CD14-positive monocyte (primary cell): ENCODE measurements around the gene THSD7A. TPM values are rescaled to one million over a fixed set of nuclear protein-coding genes. Genes with fewer than 3 reads are reported as not detected.

Source experiments
- DNase-seq, 3 donors: peaks; one replicate each; pipeline ENCODE4 v3.0.0-alpha.2; 2011 to 2022
- H2AFZ ChIP-seq: 2 replicates; pipeline ENCODE4 v1.6.0; 2012; ENCODE audit warnings: mild to moderate bottlenecking, low read depth, low read length, inconsistent platforms; ENCODE audit not compliant: insufficient read depth, poor library complexity, severe bottlenecking
- H3K27ac ChIP-seq, 2 donors: 1 replicate in 1 of 2; 2 replicates in 1 of 2; pipeline ENCODE4 v1.5.1; 2012 to 2013; ENCODE audit warnings: low read length in 2 of 2, control low read depth in 1 of 2, inconsistent platforms in 1 of 2, low read depth in 1 of 2, mild to moderate bottlenecking in 1 of 2
- H3K27me3 ChIP-seq, 2 donors: one replicate each; pipeline versions ENCODE4 v1.6.0 to v1.6.1; 2011 to 2013; ENCODE audit warnings: low read length in 2 of 2; ENCODE audit not compliant: control insufficient read depth in 2 of 2, insufficient read depth in 2 of 2
- H3K36me3 ChIP-seq, 2 donors: replicated peaks in 1 of 2; 1 replicate in 1 of 2; 2 replicates in 1 of 2; pipeline versions ENCODE4 v1.5.1 to v1.6.1; 2012 to 2013; ENCODE audit warnings: low read length in 2 of 2, control low read depth in 1 of 2, inconsistent platforms in 1 of 2, mild to moderate bottlenecking in 1 of 2; ENCODE audit not compliant: insufficient read depth in 2 of 2, control insufficient read depth in 1 of 2
- H3K4me1 ChIP-seq, 2 donors: 1 replicate in 1 of 2; 2 replicates in 1 of 2; pipeline versions ENCODE4 v1.5.1 to v1.6.1; 2012 to 2013; ENCODE audit warnings: low read length in 2 of 2, control low read depth in 1 of 2, inconsistent platforms in 1 of 2, mild to moderate bottlenecking in 1 of 2, moderate library complexity in 1 of 2; ENCODE audit not compliant: insufficient read depth in 2 of 2, control insufficient read depth in 1 of 2
- H3K4me2 ChIP-seq: replicated peaks from 2 replicates; pipeline ENCODE3; 2012; ENCODE audit warnings: low read length, moderate library complexity, mild to moderate bottlenecking; ENCODE audit not compliant: poor library complexity, severe bottlenecking; ENCODE audit errors: extremely low read depth
- H3K4me3 ChIP-seq, 3 experiments: fragments of 200-600 bp in 1 of 3; sonication (generic) in 1 of 3; replicated peaks in 1 of 3; 1 replicate in 2 of 3; 2 replicates in 1 of 3; pipeline ENCODE4 v1.5.1; 2011 to 2013; ENCODE audit warnings: low read length in 3 of 3, mild to moderate bottlenecking in 3 of 3, control low read depth in 2 of 3, low read depth in 2 of 3, inconsistent platforms in 1 of 3, moderate library complexity in 1 of 3
- H3K79me2 ChIP-seq: 2 replicates; pipeline ENCODE4 v1.6.0; 2012; ENCODE audit warnings: mild to moderate bottlenecking, control low read depth, inconsistent platforms, low read length, moderate library complexity; ENCODE audit not compliant: insufficient read depth
- H3K9ac ChIP-seq: 2 replicates; pipeline ENCODE4 v1.6.0; 2017; ENCODE audit warnings: low read length, mild to moderate bottlenecking; ENCODE audit not compliant: insufficient read depth, poor library complexity, severe bottlenecking
- H3K9me3 ChIP-seq, 2 donors: replicated peaks in 1 of 2; 1 replicate in 1 of 2; 2 replicates in 1 of 2; pipeline versions ENCODE4 v1.5.1 to v1.6.1; 2012 to 2013; ENCODE audit warnings: low read length in 2 of 2, control low read depth in 1 of 2; ENCODE audit not compliant: control insufficient read depth in 1 of 2, insufficient read depth in 1 of 2
- H4K20me1 ChIP-seq: 2 replicates; pipeline ENCODE4 v1.6.0; 2012; ENCODE audit warnings: mild to moderate bottlenecking, low read length, control low read depth, moderate library complexity; ENCODE audit not compliant: insufficient read depth
- H3K27ac Mint-ChIP-seq, 7 donors: one replicate each; pipeline ENCODE4 v1.8.0; 2020; ENCODE audit warnings: mild to moderate bottlenecking in 7 of 7, mixed read lengths in 7 of 7, moderate library complexity in 6 of 7, inconsistent platforms in 2 of 7
- H3K27me3 Mint-ChIP-seq, 3 donors: one replicate each; pipeline ENCODE4 v1.8.0; 2021 to 2022; ENCODE audit warnings: low read depth in 3 of 3, mild to moderate bottlenecking in 3 of 3, mixed read lengths in 3 of 3, moderate library complexity in 3 of 3, inconsistent platforms in 1 of 3
- H3K36me3 Mint-ChIP-seq, 2 donors: one replicate each; pipeline ENCODE4 v1.8.0; 2020; ENCODE audit warnings: mixed read lengths in 2 of 2, inconsistent platforms in 1 of 2, mild to moderate bottlenecking in 1 of 2
- H3K4me1 Mint-ChIP-seq: one replicate; pipeline ENCODE4 v1.8.0; 2020; ENCODE audit warnings: mild to moderate bottlenecking, mixed read lengths
- H3K4me3 Mint-ChIP-seq, 2 donors: one replicate each; pipeline ENCODE4 v1.8.0; 2020; ENCODE audit warnings: mild to moderate bottlenecking in 2 of 2, mixed read lengths in 2 of 2, moderate library complexity in 1 of 2
- H3K9me3 Mint-ChIP-seq, 7 donors: one replicate each; pipeline ENCODE4 v1.8.0; 2020 to 2022; ENCODE audit warnings: mixed read lengths in 7 of 7, mild to moderate bottlenecking in 6 of 7, moderate library complexity in 6 of 7, inconsistent platforms in 2 of 7
- CTCF ChIP-seq: fragments of 200-600 bp; IDR thresholded peaks from one replicate; pipeline ENCODE4 v1.8.0; 2022; ENCODE audit warnings: antibody characterized with exemption, mild to moderate bottlenecking
- WGBS: methylation state at CpG from one replicate; pipeline ENCODE4 v1.1.5; 2013; ENCODE audit warnings: missing lambda C conversion rate; ENCODE audit not compliant: insufficient coverage; 5-methylcytosine and 5-hydroxymethylcytosine counted together
- intact Hi-C, 2 donors: fragments of 100-400 bp; cut with micrococcal nuclease; formaldehyde crosslinking; loops; one replicate each; pipeline versions ENCODE4 v1.15.0 to v1.15.1; 2023
- polyA plus RNA-seq, 3 donors: library from polyadenylated mRNA; depleted of rRNA in 1 of 3; unstranded in 2 of 3; stranded (reverse) in 1 of 3; fragments of 300-500 nt in 2 of 3; fragments of >200 nt in 1 of 3; fragmentation: Illumina TruSeq in 2 of 3; gene quantifications; 1 replicate in 2 of 3; 2 replicates in 1 of 3; pipeline ENCODE4 v1.2.3, GENCODE V29; 2012 to 2021

The THSD7A gene
- polyA plus RNA-seq, 3 donors, result under 0.01 TPM; not detected in 2

GRCh38 chr7:11540271-11540761 is 291.7 kb downstream of the THSD7A start:
- Histone ChIP-seq H3K9me3 (no peaks in the 10 kb centered on the region), H3K4me3 (peak overlapping the region in 1 of 3 experiments; percentile 25), H3K9ac (no peak overlapping the region), H3K27me3 (no peaks in the 10 kb centered on the region), H4K20me1 (no peaks in the 10 kb centered on the region), H3K79me2 (no peaks in the 10 kb centered on the region), H2AFZ (no peak overlapping the region), H3K27ac (peak overlapping the region in 1 of 2 donors; percentile 42), H3K36me3 (no peaks in the 10 kb centered on the region), H3K4me2 (peak overlapping the region; percentile 46), H3K4me1 (peaks cover 6 to 15% of the 10 kb centered on the region in 2 donors)
- H3K27ac Mint-ChIP-seq, result peak overlapping the region in 2 of 7 donors; percentile 72 to 82
- H3K4me3 Mint-ChIP-seq, result no peak overlapping the region
- H3K27me3 Mint-ChIP-seq, result peaks cover 0 to 3% (median 0%) of the 10 kb centered on the region in 3 donors
- WGBS, result 13% methylated on average over 3 of the region's 3 CpGs
- DNase-seq, result peak in 1 of 3 donors; percentile 4
- H3K9me3 Mint-ChIP-seq, result peaks cover 0 to 13% (median 4%) of the 10 kb centered on the region in 7 donors
- intact Hi-C loops, result no loop called here
- no peak for TF ChIP-seq CTCF
- H3K4me1 Mint-ChIP-seq, result peaks cover 12% of the 10 kb centered on the region
- no peaks in the 10 kb centered on the region for H3K36me3 Mint-ChIP-seq

- peaks cover 0 to 3% (median 0%) of the 10 kb centered on the region in 3 donors for H3K27me3 Mint-ChIP-seq
- no peak overlapping the region for H2AFZ ChIP-seq
- H3K27ac ChIP-seq, result peak overlapping the region in 1 of 2 donors; percentile 42
- no CpG with 5 or more reads among the region's 3 CpGs for WGBS
- DNase-seq, result peak in 2 of 3 donors; percentile 4 to 24
- H3K36me3 Mint-ChIP-seq, result no peaks in the 10 kb centered on the region
- no peaks in the 10 kb centered on the region for H4K20me1 ChIP-seq
- peaks cover 6 to 15% of the 10 kb centered on the region in 2 donors for H3K4me1 ChIP-seq
- peak overlapping the region in 1 of 3 experiments; percentile 25 for H3K4me3 ChIP-seq
- H3K9me3 ChIP-seq, result no peaks in the 10 kb centered on the region
- no peaks in the 10 kb centered on the region for H3K79me2 ChIP-seq
- peak overlapping the region in 1 of 2 donors; percentile 48 for H3K4me3 Mint-ChIP-seq
- H3K4me1 Mint-ChIP-seq, result peaks cover 12% of the 10 kb centered on the region
- intact Hi-C loops, result no loop called here
- peak overlapping the region in 2 of 7 donors; percentile 72 to 82 for H3K27ac Mint-ChIP-seq
- H3K9ac ChIP-seq, result no peak overlapping the region
- no peak for TF ChIP-seq CTCF
- peaks cover 0 to 13% (median 4%) of the 10 kb centered on the region in 7 donors for H3K9me3 Mint-ChIP-seq
- H3K36me3 ChIP-seq, result no peaks in the 10 kb centered on the region
- peak overlapping the region; percentile 46 for H3K4me2 ChIP-seq
- H3K27me3 ChIP-seq, result no peaks in the 10 kb centered on the region
These were observed 292.1 kb downstream of the THSD7A start for GRCh38 chr7:11539853-11540252.
